Epithelial cell of prostate (primary cell): ENCODE results near the gene SEC23A.
"Not testable (repeated sequence)": the region's sequence is repeated elsewhere in the genome, so short reads cannot be mapped to it uniquely, and the experiment has no call there.

ENCODE experiments used
- DNase-seq: peaks from one replicate; pipeline ENCODE4 v3.0.0-alpha.2; 2011; ENCODE audit warnings: low read depth, low spot score
- H3K27ac ChIP-seq: fragments of 450-650 bp; 2 replicates; pipeline ENCODE4 v1.5.1; 2017; ENCODE audit warnings: mild to moderate bottlenecking

The SEC23A gene

DNA sequence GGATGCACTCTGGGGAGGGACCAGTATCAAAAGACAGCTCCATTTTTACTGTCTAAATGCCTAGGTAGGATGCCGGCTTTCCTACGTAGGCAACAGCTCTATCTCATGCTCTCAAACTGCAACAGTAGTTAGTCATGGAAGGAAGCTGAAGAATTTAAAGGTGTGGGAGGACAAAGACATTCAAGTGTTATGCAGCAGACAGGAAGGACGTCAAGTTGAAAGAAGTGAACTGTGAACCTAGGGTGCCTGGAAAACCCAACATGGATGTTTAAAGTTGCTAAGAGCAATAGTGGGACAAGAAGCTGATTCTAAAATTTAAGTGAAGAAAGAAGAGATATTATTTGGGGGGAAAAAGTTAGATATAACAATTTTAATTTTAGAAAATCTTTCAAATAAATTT lies 5.9 kb downstream of the SEC23A start:
- DNase-seq: no peak
- peak overlapping the region; percentile 52 for H3K27ac ChIP-seq

DNA sequence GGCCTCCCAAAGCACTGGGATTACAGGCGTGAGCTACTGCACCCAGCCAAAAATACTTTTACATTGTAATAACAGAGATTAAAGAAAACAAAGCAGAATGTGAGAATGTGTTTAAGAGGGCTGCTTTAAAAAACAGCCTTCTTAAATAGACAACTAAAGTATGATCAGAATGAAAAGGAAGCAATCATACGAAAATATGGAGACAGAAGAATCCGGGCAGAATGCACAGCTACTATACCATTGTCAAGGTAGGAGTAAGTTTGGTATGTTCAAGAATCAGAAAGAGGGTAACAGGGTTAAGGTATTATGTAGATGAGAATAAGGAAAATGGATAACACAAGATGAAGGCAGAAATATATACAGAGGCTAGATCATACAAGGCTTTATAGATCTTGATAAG lies 8.5 kb downstream of the SEC23A start:
- H3K27ac ChIP-seq: no peak overlapping the region
- no peak for DNase-seq

DNA sequence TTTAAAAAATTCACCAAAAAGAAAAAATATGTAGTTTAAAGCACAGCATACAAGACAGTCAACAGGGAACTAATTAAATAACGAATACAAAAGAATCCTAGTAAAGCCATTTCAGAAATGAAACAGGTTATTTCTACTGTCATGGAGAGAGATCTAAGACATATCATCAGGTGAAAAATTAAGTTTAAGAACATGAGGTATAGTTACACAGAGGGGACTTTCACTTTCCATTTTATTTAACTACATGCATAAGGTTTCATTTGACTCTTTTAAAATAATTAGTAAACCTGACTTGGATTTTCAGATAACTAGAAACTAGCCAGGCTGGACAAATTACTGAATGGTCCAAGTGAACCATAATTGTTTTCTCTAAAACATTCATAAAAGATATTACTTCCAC lies 11.3 kb downstream of the SEC23A start:
- H3K27ac ChIP-seq: no peak overlapping the region
- DNase-seq: no peak

DNA sequence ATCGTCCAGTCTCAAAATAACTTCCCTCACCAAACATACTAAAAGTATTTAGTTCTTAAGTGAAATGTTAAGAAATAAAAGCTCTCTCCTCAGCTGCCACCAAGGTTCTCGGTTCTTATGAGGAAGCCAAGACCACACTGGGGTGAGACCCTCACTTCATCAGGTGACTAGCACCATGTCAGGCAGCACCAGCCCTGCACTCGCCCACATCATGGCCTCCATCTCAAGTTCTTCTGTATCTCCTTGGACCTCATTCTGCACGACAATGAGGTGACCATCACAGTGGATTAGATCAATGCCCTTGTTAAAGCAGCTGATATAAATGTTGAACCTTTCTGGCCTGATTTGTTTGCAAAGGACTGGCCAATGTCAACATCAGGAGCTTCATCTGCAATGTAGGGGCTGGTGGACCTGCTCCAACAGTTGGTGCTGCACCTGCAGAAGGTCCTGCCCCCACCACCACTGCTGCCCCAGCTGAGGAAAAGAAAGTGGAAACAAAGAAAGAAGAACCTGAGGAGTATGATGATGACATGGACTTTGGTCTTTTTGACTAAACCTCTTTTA lies 12.4 kb downstream of the SEC23A start:
- no peak overlapping the region for H3K27ac ChIP-seq
- no peak for DNase-seq

DNA sequence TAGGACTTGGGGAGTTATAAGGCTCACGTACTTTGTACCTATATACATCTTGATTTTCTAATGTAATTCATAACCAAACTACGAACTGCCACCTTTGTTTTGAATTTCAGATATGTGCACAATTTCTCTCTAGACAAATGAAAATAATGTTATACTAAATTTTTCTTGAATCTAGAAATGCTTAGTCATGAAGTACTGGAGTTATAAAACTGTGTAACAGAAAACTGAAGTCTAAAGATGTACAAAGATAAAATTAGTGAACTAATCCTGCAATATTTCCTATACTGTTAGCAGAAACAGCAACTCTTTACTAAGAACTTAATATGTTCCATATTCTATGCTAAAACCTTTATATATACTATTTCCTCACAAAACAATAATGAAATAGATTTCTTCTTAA lies 15.5 kb downstream of the SEC23A start:
- no peak for DNase-seq
- H3K27ac ChIP-seq: no peak overlapping the region

DNA sequence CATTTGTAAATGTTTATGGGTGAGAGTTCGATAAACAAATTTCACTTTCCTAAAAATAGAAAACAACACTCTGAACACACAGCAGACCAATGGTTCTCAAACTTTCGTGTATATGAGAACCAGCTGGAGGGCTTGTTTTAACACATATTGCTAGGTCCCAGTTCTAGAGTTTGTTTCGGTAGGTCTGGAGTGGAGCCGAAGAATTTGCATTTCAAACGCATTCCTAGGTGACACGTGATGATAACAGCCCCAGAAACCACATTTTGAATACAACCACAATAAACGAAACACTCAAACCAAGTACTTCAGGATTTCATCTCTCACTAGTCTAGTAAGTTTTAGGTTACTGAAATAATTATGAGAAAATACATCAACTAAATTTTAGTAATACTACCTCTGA lies 17.1 kb downstream of the SEC23A start:
- no peak overlapping the region for H3K27ac ChIP-seq
- no peak for DNase-seq

DNA sequence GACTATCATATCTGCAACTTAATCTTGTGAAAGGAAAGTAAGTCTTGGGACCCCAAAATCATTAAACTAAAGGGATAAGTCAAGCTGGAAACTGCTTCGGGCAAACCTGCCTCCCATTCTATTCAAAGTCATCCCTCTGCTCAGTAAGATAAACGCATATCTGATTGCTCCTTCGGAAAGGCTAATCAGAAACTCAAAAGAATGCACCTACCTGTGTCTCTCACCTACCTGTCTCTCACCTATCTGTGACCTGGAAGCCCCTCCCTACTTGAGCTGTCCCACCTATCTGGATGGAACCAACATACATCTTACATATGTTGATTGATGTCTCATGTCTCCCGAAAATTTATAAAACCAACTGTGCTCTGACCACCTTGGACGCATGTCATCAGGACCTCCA lies 19.9 kb downstream of the SEC23A start:
- H3K27ac ChIP-seq: no peak overlapping the region
- DNase-seq: no peak

DNA sequence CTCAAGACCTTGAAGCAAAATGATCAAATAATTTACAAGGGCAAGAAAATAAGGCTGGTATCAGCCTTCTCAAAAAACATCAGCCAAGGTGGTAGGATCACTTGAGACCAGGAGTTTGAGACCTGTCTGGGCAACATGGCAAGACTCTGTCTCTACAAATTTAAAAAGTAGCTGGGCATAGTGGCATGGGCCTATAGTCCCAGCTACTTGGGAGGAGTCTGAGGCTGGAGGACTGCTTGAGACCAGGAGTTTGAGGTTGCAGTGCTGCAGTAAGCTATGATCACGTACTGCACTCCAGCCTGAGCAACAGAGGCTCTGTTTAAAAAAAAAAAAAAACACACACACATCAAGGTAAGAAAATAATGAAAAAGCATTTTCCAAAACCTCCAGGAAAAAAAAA lies 22.1 kb downstream of the SEC23A start:
- DNase-seq: no peak

DNA sequence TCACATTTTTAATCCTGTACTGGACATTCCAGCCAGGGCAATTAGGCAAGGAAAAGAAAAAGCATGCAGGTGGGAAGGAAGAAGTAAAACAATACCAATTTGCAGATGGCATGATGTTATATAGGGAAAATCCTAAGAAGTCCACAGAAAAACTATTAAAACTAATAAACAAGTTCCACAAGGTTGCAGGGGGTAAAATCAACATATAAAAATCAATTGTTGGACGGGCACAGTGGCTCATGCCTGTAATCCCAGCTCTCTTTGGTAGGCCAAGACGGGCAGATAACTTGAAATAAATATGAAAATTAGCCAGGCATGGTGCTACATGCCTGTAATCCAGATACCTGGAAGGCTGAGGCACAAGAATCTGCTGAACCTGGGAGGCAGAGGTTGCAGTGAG lies 31.9 kb downstream of the SEC23A start:
- no peak for DNase-seq

More for the DNA sequence above, 22.1 kb downstream of the SEC23A start:
- no peak overlapping the region for H3K27ac ChIP-seq

DNA sequence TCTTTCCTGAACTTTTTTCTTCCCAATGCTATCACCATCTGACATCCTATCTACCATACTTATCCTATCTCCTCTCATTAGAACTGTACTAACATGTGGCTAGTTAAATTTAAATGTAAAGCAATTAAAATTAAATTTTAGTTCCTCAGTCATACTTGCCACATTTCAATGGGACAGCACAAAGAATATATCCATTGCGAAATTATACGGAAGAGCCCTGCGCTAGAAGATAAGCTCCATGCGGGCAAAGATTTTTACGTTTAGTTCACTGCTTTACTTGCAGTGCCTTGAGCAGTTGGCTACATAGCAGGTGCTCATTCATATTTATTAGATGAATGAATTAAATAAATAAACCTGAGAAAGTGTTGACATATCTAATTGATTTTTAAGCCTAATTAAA lies 33.1 kb downstream of the SEC23A start:
- DNase-seq: no peak
- no peak overlapping the region for H3K27ac ChIP-seq

More for the DNA sequence above, 31.9 kb downstream of the SEC23A start:
- no peak overlapping the region for H3K27ac ChIP-seq

DNA sequence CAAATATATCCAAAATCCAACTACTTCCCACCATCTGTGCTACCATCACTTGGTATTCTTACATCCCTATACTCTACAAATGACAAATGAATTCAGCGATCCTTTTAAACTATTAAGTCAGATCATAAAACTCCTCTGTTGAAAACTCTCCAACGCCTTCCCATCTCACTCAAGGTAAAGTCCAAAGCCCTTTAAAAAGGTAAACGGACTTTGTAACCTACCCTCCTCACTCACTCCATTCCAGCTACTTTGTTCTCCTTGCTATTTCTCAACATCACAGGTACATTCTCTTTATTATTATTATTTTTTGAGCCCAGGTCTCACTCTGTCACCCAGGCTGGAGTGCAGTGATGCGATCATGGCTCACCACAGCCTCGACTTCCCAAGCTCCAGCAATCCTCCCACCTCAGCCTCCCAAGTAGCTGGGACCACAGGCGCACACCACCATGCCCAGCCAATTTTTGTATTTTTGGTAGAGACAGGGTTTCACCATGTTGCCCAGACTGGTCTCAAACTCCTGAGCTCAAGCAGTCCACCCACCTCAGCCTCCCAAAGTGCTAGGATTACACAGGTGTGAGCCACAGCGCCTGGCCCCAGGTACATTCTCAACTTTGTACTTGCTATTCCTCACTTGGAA lies 33.7 kb downstream of the SEC23A start:
- H3K27ac ChIP-seq, DNase-seq: not testable (repeated sequence)

DNA sequence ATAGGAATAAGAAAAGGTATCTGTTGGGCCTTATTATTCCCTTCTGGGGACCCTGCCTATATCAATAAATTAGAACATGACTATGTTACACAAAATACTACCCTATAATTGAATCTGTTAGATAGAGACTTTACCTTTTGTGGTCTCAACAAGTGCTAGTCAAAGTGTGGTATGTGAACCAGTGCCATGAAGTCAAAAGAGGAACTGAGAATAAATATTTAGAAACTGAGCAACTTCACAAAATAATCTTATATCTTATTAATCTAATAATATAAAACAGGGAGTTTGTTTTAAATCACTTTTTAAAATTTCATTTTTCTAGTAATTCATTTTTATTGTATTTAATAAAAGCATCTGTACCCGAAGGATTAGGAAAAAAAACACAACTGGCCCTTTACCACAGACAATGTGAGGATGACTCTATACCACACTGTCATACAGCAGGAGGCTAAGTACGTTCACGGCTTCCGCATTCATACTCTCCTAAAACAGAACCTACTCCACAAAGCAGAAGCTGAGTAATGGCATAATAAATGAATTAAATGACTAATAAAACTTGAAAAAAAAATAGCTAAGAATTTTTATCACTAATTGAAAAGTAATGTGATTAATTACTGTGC lies 42.1 kb downstream of the SEC23A start:
- no peak overlapping the region for H3K27ac ChIP-seq
- no peak for DNase-seq

DNA sequence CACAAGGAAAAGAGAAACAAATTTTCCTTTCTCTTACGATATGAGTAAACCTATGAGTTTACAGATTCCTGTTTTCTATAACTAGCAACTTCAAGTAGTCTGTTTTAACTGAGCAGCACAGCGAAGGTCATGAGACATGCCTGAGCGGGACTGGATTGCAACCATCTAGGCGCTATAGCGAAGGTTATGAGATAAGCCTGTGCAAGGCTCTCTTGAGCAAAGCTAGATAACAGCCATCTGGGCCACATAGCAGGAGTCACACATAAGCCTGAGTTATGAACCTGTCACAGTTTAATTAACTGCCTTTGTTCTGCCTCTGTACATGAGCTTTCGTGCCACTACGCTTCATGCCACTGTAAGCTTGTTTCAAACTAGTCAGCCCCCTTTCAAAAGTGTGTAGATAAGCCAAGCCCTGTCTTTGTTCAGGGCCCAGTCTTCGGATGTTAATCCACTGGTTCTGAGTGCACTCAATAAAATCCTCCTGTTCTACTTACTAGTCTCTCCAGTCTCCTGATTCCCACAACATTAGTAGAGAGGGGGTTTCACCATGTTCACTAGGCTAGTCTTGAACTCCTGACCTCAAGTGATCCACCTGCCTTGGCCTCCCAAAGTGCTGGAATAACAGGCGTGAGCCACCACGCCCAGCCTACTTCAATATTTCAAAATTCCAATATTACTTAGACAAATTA lies 47.1 kb downstream of the SEC23A start:
- no peak for DNase-seq

DNA sequence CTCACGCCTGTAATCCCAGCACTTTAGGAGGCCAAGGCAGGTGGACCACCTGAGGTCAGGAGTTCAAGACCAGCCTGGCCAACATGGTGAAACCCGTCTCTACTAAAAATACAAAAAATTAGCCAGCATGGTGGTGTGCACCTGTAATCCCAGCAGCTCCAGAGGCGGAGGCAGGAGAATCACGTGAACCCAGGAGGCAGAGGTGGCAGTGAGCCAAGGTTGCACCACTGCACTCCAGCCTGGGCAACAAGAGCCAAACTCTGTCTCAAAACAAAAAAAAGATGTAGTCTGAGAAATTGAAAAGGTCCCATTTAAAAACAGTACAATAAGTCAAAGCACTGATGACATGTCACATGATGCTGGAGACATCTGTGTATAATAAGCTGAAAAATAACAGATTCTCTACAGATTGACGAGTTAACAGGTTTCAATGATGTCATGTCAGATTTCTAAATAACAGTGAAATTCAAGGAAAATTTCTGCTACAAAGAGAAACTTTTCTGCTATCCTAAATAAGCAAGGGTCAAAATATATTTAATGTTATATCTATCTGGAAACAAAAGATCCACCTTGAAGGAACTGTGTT lies 50.1 kb downstream of the SEC23A start:
- not testable (repeated sequence) for DNase-seq, H3K27ac ChIP-seq

More for the DNA sequence above, 47.1 kb downstream of the SEC23A start:
- no peak overlapping the region for H3K27ac ChIP-seq

DNA sequence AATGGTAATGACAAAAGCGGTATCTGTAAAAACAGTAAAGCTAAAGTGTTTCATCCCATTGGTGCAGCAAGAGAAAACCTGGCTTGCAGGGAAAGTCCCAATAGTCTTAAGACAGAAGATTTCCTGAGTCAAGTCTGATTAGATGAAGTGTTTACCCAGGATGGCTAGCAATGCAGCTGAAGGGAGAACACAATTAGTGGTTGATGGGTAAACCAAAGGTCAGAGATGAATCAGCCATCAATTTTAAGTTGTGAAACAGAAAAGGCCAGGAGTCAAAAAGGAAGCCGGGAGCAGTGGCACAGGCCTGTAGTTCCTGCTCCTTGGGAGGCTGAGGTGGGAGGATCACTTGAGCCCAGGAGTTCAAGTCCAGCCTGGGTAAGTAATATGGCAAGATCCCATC lies 52.6 kb downstream of the SEC23A start:
- no peak overlapping the region for H3K27ac ChIP-seq
- DNase-seq: peak; percentile 60

DNA sequence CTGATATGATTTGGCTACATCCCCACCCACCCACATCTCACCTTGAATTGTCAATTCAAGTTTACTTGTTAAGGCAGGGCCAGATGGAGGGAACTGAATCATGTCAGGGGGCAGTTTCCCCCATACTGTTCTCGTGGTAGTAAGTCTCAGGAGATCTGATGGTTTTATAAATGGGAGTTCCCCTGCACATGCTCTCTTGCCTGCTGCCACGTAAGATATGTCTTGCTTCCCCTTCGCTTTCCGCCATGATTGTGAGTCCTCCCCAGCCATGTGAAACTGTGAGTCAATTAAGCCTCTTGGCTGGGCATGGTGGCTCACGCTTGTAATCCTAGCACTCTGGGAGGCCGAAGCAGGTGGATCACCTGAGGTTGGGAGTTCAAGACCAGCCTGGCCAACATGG lies 57.1 kb downstream of the SEC23A start:
- H3K27ac ChIP-seq, DNase-seq: not testable (repeated sequence)

DNA sequence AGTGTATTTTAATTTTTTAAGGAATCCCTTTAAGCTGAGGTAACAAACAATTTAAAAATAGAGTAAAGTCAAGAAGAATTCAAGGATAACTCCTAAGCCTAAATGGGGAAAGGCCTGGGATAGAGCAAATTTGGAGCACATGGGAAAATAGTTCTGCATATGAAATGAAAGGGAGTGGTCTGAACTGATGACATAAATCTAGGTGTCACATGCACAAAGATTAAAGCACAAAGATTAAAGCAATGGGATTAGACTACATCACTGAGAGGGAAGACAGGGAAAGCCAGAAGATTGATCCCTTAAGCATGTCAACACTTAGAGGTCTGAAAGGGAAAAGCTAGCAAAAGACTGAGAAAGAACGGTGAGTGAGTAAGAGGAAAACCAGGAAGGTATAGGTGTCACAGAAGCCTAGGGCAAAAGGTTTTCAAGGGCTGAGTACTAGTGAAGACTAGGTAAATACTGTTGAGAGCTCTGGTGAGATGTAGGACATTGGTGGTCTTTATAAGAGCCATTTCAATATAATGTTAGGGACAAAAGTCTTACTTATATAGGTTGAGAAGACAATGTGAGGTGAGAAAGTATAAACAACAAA lies 59.6 kb downstream of the SEC23A start:
- no peak overlapping the region for H3K27ac ChIP-seq
- DNase-seq: no peak

DNA sequence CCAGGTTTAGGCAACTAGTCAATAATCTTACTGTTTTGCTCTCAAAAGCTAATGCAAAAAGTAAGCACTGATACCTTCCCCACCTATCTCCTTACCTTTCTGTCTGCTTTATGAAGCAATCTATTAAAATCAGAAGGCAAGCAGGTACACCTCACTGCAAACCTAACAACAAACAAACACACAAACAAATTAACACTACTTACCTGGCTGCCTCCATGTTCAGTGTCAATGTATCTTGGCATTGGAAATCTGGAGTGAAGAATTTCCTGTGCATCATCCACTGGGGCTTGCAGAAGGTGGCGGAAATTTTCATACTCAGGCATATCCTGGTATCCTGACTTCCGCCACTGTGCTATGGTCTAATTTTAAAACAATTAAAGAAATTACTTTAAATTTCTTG lies 62.5 kb downstream of the SEC23A start:
- no peak for DNase-seq

DNA sequence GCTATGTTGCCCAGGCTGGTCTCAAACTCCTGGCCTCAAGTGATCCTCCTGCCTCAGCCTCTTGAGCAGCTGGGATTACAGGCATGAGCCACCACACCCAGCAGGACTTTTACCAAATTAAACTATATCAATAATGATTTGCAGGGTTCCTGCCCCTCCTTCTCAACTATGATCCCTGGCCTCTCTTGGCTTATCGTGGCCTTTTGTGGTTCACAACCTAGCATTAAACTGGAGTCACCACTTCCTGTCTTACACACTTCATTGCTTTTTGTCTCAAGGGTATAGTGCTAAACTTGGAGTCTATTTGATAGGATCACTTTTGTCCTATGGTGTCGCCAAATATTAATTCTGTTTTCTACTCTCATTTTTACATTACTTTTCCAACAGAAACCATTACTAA lies 64.5 kb downstream of the SEC23A start:
- DNase-seq: no peak
- H3K27ac ChIP-seq: no peak overlapping the region

More for the DNA sequence above, 62.5 kb downstream of the SEC23A start:
- no peak overlapping the region for H3K27ac ChIP-seq

DNA sequence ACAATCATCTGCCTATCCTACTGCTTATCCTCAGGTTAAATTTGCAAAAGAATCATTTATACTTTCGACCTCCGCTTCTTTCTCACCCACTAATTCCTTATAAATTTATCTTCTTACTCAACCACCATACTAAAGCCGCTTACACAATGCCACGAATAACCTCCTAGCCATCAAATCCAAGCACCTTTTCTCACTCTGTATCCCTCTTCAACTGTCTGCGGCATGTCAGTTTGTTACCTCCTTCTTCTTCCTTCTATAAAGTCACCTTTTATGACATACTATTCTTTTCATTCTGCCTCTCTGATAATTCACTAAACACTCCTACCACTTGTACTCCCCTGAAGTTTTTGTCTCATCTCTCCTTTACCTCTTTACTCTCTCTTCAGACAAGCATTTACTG lies 66.3 kb downstream of the SEC23A start:
- DNase-seq: no peak
- no peak overlapping the region for H3K27ac ChIP-seq

DNA sequence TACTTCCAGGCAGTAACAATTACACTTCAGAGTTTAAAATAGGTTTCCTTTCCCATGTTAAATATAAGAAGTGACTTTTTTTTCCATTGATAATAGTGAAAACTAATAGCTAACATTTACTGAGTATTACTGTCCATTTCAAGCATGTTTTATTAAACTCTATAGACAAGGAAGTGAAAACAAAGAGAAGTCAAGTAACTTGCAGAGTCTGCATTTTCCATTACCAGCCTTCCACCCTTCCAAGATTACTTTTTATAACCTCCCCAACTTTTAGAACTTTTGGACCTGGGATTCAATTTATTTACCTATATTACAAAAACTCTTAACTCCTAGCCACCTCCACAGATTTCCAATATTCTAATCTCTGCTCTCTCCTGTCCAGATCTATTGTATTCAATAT lies 67.7 kb downstream of the SEC23A start:
- no peak for DNase-seq
- H3K27ac ChIP-seq: no peak overlapping the region
